IPS-18a (cell line): ENCODE results near the gene CDK8.
"Not testable (repeated sequence)": the region's sequence is repeated elsewhere in the genome, so short reads cannot be mapped to it uniquely, and the experiment has no call there.

ENCODE experiments used
- H3K27ac ChIP-seq: one replicate; pipeline ENCODE4 v1.5.1; 2013; ENCODE audit warnings: low read length
- H3K27me3 ChIP-seq: one replicate; pipeline ENCODE4 v1.6.1; 2013; ENCODE audit warnings: mild to moderate bottlenecking, low read length; ENCODE audit not compliant: control insufficient read depth, insufficient read depth
- H3K36me3 ChIP-seq: one replicate; pipeline ENCODE4 v1.6.1; 2013; ENCODE audit warnings: low read depth, low read length; ENCODE audit not compliant: control insufficient read depth
- H3K4me1 ChIP-seq: one replicate; pipeline ENCODE4 v1.6.1; 2013; ENCODE audit warnings: low read depth, low read length; ENCODE audit not compliant: control insufficient read depth
- H3K4me3 ChIP-seq: one replicate; pipeline ENCODE4 v1.5.1; 2013; ENCODE audit warnings: low read length
- H3K9ac ChIP-seq: one replicate; pipeline ENCODE4 v1.6.1; 2013; ENCODE audit warnings: mild to moderate bottlenecking, low read length, moderate library complexity
- H3K9me3 ChIP-seq: one replicate; pipeline ENCODE4 v1.6.1; 2013; ENCODE audit warnings: low read depth, low read length; ENCODE audit not compliant: control insufficient read depth

The CDK8 gene

GRCh38 chr13:26295812-26296211 lies 41.9 kb downstream of the CDK8 start:
- Histone ChIP-seq H3K4me1 (no peaks in the 10 kb centered on the region), H3K9me3 (no peaks in the 10 kb centered on the region), H3K9ac (no peak overlapping the region), H3K27me3 (no peaks in the 10 kb centered on the region), H3K4me3 (no peak overlapping the region), H3K36me3 (no peaks in the 10 kb centered on the region), H3K27ac (no peak overlapping the region)

GRCh38 chr13:26299168-26299750 lies 45.3 kb downstream of the CDK8 start:
- no peak overlapping the region for H3K27ac ChIP-seq
- no peak overlapping the region for H3K4me3 ChIP-seq
- H3K9me3 ChIP-seq: no peaks in the 10 kb centered on the region
- H3K36me3 ChIP-seq: no peaks in the 10 kb centered on the region
- H3K9ac ChIP-seq: no peak overlapping the region
- H3K27me3 ChIP-seq: no peaks in the 10 kb centered on the region
- no peaks in the 10 kb centered on the region for H3K4me1 ChIP-seq

- Histone ChIP-seq H3K27me3 (no peaks in the 10 kb centered on the region), H3K9ac (no peak overlapping the region), H3K4me3 (no peak overlapping the region), H3K9me3 (no peaks in the 10 kb centered on the region), H3K27ac (no peak overlapping the region), H3K36me3 (no peaks in the 10 kb centered on the region), H3K4me1 (no peaks in the 10 kb centered on the region)
These were observed 46.2 kb downstream of the CDK8 start for GRCh38 chr13:26300140-26300539.

- Histone ChIP-seq H3K4me3 (no peak overlapping the region), H3K9ac (no peak overlapping the region), H3K36me3 (no peaks in the 10 kb centered on the region)
These were observed 51.7 kb downstream of the CDK8 start for GRCh38 chr13:26305676-26306075.

GRCh38 chr13:26307701-26308100 lies 53.8 kb downstream of the CDK8 start:
- Histone ChIP-seq H3K9ac (no peak overlapping the region), H3K4me3 (no peak overlapping the region), H3K9me3 (no peaks in the 10 kb centered on the region), H3K27me3 (no peaks in the 10 kb centered on the region), H3K4me1 (no peaks in the 10 kb centered on the region), H3K27ac (no peak overlapping the region), H3K36me3 (no peaks in the 10 kb centered on the region)

More at GRCh38 chr13:26305676-26306075, 51.7 kb downstream of the CDK8 start:
- Histone ChIP-seq H3K27ac (no peak overlapping the region), H3K4me1 (no peaks in the 10 kb centered on the region), H3K9me3 (no peaks in the 10 kb centered on the region), H3K27me3 (no peaks in the 10 kb centered on the region)

GRCh38 chr13:26308250-26308649 lies 54.3 kb downstream of the CDK8 start:
- Histone ChIP-seq H3K9me3 (no peaks in the 10 kb centered on the region), H3K9ac (no peak overlapping the region), H3K27me3 (no peaks in the 10 kb centered on the region), H3K27ac (no peak overlapping the region), H3K36me3 (no peaks in the 10 kb centered on the region), H3K4me1 (no peaks in the 10 kb centered on the region), H3K4me3 (no peak overlapping the region)

GRCh38 chr13:26308836-26309235 lies 54.9 kb downstream of the CDK8 start:
- Histone ChIP-seq H3K27ac (no peak overlapping the region), H3K9me3 (no peaks in the 10 kb centered on the region), H3K4me1 (no peaks in the 10 kb centered on the region), H3K9ac (no peak overlapping the region), H3K4me3 (no peak overlapping the region), H3K27me3 (no peaks in the 10 kb centered on the region), H3K36me3 (no peaks in the 10 kb centered on the region)

GRCh38 chr13:26310003-26310402 lies 56.1 kb downstream of the CDK8 start:
- no peaks in the 10 kb centered on the region for H3K27me3 ChIP-seq
- H3K36me3 ChIP-seq: no peaks in the 10 kb centered on the region
- no peaks in the 10 kb centered on the region for H3K9me3 ChIP-seq
- no peaks in the 10 kb centered on the region for H3K4me1 ChIP-seq
- H3K27ac ChIP-seq: no peak overlapping the region
- no peak overlapping the region for H3K9ac ChIP-seq
- no peak overlapping the region for H3K4me3 ChIP-seq

GRCh38 chr13:26310470-26310869 lies 56.5 kb downstream of the CDK8 start:
- H3K27me3 ChIP-seq: no peaks in the 10 kb centered on the region
- H3K9me3 ChIP-seq: no peaks in the 10 kb centered on the region
- H3K4me1 ChIP-seq: no peaks in the 10 kb centered on the region
- H3K4me3 ChIP-seq: no peak overlapping the region
- no peak overlapping the region for H3K27ac ChIP-seq
- H3K9ac ChIP-seq: no peak overlapping the region
- no peaks in the 10 kb centered on the region for H3K36me3 ChIP-seq

- not testable (repeated sequence) for H3K4me3 ChIP-seq, H3K36me3 ChIP-seq, H3K27me3 ChIP-seq, H3K27ac ChIP-seq, H3K9ac ChIP-seq, H3K4me1 ChIP-seq, H3K9me3 ChIP-seq
These were observed 58.1 kb downstream of the CDK8 start for GRCh38 chr13:26312019-26312418.

GRCh38 chr13:26316095-26316494 lies 62.2 kb downstream of the CDK8 start:
- H3K27me3 ChIP-seq, H3K36me3 ChIP-seq, H3K4me1 ChIP-seq: not testable (repeated sequence)

GRCh38 chr13:26320766-26321165 lies 66.8 kb downstream of the CDK8 start:
- peaks cover 3% of the 10 kb centered on the region for H3K4me1 ChIP-seq
- H3K4me3 ChIP-seq: no peak overlapping the region
- no peak overlapping the region for H3K27ac ChIP-seq
- H3K9me3 ChIP-seq: no peaks in the 10 kb centered on the region
- H3K36me3 ChIP-seq: no peaks in the 10 kb centered on the region
- no peak overlapping the region for H3K9ac ChIP-seq
- no peaks in the 10 kb centered on the region for H3K27me3 ChIP-seq

More at GRCh38 chr13:26316095-26316494, 62.2 kb downstream of the CDK8 start:
- not testable (repeated sequence) for H3K27ac ChIP-seq, H3K4me3 ChIP-seq, H3K9me3 ChIP-seq, H3K9ac ChIP-seq
